CD4-positive, alpha-beta T cell treated with Interferon gamma for 1 hour (primary cell): ENCODE data around the gene ENTPD2.
A peak's percentile ranks its signal among the peaks of the same experiment; 100 is the strongest.
"Not testable (repeated sequence)": the region's sequence is repeated elsewhere in the genome, so short reads cannot be mapped to it uniquely, and the experiment has no call there.

Experiments used
- DNase-seq: peaks from one replicate; pipeline ENCODE4 v3.0.0-alpha.2; 2020

Gene ENTPD2

DNA sequence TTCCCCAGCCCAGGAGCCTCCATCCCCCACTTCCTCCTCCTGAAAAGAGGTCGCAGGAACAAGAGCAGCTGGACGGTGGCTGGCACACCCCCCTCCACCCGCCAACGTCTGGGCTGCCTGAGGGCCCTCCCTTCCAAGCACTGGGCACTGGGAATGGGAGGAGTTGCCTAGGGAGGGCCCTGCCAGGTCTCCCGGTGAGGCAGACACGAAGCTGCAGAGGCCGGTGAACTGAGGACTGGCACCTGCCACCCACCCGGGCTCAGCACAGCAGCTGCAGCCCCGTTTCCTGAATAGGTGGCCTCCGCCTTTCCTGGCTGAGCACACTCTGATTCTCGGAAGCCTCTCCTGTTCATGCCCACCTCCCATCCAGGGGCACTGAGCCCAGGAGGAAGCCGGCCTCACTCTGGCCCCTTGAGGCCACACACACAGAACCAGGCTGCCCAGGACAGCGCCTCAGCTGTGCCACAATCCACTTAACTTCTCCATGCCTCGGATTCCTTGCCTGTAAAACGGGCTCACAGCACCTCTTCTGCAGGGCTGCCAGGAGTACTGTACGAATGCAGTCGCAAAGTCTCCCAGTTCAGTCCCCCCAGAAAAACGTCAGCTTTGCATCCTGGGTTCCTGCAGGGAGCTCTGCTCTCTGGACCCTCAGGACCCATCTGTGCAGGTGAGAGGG, 9.2 kb downstream of the ENTPD2 start:
- DNase-seq: no peak

DNA sequence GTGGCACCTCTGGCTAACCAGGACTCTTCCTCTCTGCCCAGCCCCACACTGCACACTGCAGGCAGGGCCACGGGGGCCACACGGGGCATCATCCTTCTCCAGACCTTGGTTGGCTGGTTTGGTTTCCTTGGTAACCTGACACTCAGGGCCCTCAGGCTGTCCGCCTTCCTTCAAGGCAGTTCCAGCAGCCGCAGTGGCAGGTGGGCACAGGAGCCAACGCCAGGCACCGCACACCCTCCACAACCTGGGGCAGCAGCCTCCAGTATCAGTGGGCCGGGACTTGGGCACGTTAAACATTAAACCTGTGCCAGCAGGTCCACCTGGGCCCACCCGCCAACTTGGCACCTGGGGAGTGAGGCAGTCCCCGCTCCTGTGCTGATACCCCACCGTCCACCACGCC, 9.8 kb downstream of the ENTPD2 start:
- DNase-seq: no peak

DNA sequence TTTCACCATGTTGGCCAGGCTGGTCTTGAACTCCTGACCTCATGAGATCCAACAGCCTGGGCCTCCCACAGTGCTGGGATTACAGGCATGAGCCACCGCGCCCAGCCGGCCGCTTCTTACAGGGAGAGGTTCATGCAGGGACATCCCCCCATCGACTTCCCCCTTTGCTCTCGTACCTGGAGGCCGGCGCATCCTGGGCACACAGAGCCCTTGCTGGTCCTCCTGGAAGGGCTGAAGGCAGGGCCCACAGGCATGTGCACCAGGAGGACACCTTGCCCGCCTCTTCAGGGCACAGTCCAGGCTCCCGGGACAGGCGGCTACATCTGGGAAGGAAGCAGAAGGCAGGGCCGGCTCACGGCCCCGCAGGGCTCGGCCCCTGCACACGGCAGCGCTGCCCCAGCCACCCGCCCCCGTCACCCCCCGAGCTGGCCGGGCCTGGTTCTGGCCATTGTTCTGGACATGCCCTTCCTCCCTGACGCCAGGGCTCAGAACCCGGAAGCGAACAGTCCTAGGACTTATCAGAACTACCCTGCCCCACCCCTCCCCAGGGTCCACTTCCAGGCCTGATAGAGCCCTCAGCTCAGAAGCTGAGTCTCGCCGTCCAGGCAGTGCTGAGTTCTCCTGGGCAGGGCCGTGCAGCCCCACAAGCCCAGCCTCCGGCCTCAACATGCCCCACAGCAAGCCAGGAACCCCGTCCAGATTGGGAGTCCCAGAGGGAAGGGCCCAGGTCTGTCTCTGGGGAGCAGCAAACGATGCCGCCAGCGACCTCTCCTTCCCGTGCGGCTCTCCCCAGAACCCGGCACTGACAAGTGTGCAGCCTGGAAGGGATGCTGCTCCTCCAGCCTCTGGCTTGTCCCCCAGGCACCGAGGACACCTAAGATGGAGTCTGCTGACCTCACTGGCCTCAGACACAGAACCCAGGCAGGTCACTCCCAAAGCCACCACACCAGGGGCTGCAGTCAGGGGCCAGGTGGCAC, 10.8 kb downstream of the ENTPD2 start:
- no peak for DNase-seq

DNA sequence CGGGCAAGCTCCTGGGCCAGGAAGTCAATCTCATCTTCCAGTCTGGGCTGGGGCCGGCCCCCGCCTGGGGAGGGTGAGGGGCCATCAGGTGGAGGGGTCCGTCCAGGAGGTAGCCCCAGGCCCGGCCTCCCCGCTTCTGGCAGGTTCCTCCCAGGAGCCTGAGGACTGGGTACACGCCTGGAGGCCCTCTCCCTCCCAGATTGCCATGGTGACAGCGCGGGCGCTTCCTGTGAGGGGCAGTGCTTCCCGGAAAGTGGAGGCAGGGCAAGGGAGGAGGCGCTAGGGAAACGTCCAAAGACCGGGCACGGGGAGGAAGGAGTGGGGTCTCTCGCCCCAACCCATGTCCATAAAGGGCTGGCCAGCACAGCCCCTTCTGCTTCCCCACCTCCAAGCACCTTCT, 12.7 kb downstream of the ENTPD2 start:
- no peak for DNase-seq

DNA sequence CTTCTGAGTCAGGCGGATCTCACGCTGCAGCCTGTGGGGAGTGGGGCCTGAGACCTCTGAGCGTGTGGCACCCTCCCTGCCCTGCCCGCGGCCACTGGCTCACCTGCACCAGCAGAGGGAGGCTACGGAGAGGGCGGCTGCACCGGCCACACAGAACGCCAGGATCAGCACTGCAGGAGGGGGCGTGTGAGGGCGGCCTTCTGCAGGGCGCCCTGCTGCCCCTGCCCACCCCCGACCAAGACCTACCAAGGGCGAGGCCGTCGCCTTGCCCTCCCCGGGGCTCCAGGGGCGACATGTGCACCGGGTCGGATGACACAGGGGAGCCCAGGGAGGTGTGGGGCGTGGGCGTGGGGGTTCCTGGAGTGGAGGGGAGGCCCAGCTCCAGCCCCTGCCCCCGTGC, 13.3 kb downstream of the ENTPD2 start:
- no peak for DNase-seq

DNA sequence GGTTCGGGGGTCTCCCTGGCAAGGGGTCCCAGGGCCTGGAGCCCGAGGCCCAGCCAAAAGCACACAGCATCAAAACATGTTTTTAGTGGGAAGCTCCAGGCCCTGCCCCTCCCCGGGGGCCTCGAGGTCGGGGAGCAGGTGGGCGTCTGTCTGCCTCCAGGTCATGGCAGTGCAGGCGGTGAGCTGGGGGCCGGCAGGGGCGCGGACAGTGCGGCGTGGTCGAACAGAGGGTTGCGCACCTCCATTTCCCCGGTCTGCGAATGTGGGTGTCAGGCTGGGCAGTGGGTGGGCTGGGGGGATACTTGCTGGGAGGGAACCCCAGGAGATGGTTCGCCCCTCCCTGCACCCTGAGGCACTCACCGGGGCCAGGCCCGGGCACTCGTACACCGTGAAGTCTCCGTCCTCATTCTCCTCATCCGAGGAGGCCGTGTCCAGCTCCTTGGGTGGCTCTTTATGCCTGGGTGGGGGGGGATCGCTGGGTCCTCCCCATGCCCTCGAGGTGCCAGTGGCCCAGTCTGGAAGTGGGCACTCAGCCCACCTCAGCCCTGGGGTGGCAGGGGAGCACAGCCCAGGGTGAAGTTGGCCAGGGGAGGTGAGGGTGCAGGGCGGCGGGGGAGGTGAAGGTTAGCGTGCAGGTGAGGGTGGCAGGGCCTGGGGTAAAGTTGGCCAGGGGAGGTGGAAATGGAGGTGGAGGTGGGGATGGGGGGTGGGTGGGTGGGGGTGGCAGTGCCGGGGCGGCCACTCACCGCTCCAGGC, 14.1 kb downstream of the ENTPD2 start:
- DNase-seq: no peak

DNA sequence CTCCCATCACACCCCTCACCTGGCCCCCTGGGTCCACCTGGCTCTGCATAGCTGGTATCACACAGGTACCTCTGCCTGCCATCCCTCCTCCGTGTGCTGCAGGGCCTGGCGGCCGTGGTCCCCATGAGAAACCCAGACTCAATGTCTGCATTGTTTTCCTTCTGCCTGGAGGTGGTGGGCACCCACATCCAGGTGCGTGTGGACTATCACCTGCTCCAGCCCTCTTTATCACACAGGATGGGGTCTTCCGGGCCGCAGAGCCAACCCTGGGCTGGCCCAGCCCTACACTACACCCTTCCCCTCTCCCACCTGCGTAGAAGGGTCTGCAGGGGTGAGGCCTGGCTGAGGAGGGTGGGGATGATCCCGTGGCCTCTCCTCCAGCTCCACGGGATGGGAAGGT, 14.9 kb downstream of the ENTPD2 start:
- no peak for DNase-seq

DNA sequence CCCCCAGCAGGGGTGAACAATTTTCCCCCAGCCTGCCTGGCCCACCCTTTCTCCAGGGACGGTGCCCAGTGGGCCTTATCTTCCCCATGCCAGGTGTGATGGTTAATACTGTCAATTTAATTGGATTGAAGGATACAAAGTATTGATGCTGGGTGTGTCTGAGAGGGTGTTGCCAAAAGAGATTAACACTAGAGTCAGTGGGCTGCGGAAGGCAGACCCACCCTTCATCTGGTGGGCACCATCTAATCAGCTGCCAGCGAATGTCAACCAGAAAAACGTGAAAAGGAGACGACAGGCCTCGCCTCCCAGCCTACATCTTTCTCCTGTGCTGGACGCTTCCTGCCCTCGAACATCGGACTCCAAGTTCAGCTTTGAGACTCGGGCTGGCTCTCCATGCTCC, 16.4 kb downstream of the ENTPD2 start:
- DNase-seq: no peak

DNA sequence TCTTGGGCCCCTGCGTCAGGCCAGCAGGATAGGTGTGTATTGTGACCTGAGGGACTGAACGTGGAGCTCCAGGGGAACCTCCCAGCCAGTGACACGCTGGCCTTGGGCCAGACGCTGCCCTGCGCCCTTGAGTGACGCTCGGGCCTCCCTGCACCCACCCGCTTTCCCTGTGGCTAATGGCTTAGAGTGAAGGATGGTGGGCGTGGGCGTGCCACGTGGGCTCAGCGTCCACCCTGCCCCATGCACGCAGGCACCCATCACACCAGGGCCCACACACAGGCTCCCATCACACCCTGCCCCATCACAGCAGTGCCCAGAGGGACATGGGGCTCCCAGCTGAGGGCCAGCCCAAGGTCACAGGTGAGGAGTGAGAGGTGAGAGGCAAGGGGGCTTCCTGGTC, 16.8 kb downstream of the ENTPD2 start:
- DNase-seq: no peak

DNA sequence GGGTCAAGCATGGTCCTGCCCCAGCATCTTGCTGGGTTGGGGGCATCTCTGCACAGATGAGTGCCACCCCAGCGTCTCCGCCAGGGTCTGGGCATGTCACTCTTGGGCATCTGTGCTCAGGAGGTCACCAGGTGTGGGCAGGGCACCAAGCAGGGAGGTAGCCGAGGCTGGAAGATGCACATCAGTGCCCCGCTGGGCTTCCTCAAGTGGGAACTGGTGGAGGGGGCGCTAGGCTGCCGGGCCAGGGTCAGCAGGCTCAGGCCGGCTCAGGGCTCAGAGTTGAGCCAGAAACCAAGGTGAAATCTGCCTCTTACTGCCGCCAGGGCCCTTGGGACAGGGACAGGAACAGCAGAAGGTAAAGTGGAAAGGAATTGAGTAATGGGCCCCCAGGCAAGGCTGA, 17.9 kb downstream of the ENTPD2 start:
- DNase-seq: no peak

DNA sequence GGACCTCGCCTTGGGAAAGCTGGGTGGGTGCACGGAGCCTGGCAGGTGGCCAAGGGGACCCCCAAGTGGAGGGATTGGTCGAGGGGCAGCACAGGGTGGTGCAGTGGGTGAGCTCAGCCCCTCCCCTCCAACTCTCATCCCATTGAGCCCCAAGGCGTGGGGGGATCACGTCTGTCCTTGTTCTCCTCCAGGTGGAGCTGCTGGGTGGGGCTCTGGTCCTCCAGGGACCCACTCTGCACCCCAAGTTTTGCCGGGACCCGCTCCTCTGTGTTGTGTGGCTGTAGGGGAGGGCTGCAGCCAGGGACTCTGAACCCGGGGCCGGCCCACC, 18.4 kb downstream of the ENTPD2 start:
- DNase-seq: no peak

DNA sequence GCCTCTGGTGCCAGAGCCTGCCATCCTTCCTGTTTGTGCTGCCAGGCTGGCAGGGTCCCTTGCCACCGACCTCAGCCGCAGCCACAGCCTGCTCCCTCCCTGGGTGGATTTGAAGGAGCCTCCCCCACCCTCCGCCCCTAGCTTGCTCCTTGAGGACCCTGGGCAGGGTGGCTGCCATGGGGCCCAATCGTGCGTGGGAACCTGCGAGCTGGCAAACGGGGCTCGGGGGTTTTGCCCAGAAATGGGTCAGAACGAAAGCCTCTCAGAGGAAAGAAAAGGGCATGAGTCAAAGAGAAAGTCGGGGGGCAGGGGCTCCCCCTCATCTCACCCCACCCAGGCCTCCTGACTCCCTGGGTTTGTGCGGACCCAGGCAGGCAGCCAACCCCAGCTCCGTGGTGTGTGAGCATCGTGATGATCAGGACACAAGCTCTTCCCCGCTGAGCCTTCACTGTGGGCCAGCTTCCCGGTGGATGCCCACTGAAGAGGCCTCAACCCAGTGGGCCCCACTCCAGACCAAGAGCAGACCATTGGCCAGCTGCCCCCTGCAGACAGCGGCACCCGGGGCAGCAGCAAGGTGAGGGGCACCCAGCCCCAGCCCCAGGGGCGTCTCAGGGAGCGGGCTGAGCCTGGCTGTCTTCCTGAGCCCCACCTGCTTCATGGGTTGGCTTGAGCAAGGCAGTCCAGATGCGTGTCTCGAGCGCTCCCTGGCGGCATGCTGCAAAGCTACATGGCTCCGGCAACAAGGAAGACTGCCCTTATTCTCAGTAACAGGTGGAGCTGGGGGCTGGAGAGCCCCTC, 19.0 kb downstream of the ENTPD2 start:
- peak; percentile 86 for DNase-seq

DNA sequence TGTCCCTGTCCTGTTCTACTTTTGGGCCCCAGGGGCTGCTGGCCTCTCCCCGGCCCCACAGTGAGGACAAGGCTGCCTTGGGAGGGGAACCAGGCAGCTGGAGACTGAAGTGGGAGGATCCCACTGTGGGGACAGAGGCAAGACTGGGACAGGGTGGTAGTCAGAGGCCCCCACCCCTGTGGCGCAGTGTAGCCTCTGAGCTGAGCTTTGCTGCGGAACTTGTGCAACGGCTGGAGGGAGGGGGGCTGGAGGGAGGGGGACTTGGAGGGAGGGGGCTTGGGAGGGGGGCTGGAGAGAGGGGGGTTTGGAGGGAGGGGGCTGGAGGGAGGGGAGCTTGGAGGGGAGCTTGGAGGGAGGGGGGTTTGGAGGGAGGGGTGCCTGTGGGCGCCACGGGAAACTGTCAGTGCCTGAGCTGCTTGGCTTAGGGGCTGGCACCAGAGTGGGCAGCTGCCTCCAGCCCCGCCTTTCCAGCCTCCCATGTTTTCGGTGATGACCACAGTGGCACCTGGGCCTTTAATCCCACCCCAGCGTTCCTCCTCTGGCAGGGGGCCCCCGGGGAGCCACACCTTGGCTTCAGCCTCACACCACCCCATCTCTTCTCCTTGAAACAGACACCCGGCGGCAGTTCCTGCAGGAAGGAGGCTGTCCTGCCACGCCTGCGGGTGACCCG, 19.7 kb downstream of the ENTPD2 start:
- no peak for DNase-seq

DNA sequence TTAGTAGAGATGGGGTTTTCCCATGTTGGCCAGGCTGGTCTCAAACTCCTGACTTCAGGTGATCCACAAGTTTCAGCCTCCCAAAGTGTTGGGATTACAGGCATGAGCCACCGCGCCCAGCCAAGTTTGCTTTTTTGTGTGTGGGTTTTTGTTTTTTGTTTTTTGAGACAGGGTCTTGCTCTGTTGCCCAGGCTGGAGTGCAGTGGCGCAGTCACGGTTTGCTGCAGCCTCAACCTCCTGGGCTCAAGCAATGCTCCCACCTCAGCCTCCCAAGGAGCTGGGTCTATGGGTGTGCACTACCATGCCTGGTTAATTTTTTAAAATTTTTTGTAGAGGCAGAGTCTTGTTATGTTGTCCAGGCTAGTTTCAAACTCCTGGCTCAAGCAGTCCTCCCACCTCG, 20.4 kb downstream of the ENTPD2 start:
- not testable (repeated sequence) for DNase-seq

DNA sequence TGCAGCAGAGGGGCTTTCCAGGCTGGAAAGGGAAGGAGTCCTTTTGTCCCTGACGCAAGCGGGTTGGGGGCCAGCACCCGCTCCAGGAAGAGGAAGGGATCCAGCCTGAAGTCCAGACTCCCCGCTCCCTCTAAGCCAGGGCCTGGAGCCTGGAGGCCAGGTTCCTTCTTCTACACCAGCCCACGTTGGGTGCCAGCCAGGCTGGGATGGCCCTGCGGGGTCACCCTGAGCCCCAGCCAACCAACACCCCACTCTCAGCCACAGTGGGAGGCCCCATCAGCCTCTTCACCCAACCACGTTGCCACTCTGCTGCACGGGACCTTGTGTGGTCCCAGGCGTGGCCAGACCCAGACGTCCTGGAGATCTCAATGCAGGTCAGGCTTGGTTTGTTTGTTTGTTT, 21.0 kb downstream of the ENTPD2 start:
- peak; percentile 68 for DNase-seq

DNA sequence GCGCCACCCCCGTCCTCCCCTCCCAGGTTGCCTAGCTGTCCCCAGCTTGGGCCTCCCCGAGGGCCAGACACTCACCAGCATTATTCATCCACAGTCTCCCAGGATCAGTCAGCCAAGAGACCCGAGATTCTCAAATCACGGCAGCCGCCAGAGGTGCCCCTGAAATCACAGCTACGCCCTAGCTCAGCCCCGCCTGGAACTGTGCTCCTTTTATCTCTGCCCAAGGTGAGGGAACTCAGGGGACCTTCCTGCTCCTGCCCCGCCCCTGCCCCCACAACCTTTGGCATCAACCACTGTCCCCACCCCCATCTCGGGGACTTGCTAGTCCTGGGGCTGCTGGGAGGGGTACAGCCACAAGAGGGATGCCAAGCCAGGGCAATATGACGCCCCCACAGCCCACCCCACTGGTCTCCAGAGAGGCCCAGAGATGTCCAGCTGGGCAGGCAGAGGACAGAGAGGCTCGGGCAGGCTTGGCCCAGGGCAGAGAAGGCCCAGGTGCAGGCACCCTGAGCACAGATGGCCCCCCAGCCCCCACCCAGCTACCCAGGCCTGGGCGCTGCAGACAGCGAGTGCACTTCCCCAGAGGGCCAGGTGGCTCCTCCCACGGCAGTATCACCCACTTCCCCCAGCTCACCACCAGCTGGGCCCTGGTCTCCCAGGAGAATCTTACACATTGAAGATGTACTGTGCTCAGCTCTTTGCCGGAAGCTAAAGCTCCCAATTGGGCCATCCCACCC, 21.8 kb downstream of the ENTPD2 start, which contains the start of gene FUT7:
TSS of gene FUT7 (minus strand) at position 185 of the 737 bp plus-strand sequence. CDS start at position 88, 97 bp downstream.
- peak; percentile 62 for DNase-seq

DNA sequence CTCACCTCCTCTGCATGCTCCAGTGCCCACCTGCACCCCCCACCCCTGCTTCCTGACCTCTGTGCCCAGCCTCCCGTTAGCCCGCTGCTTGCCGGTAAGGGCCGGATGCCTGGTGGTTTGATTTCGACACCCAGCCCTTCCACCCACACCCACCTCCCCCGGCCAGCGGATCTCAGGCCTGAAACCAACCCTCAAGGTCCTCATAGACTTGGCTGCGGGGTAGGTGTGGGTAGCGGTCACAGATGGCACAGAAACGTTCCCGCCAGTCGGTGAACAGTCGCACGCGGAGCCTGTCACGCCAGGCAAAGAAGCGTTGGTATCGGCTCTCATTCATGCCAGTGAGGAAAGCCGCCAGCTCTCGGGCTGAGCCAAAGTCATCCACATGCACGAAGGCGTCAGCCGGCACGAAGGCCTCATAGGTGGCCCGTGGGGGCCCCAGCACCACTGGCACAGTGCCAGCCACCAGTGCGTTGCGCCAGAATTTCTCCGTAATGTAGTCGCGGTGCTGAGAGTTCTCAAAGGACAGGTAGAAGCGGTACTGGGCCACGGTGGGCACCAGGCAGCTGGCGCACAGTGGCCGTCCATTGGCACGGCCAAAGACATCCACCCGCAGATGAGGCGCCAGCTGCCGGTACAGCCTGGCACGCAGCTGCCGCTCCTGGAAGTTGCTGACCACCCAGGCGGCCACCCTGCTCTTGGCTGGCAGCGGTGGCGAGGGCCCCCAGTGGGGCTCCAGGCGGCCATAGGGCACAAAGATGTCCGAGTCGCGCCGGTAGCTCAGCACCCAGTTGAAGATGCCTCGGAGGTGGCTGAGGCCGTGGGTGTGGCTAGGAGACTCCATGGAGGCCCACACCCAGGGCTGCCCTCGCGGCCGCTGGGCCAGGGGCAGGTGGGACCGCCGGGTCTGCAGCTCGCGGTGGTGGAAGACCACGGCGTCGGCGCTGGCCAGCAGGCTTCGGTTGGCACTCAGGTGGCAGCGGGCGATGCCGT, 23.0 kb downstream of the ENTPD2 start:
- peak; percentile 51 for DNase-seq

DNA sequence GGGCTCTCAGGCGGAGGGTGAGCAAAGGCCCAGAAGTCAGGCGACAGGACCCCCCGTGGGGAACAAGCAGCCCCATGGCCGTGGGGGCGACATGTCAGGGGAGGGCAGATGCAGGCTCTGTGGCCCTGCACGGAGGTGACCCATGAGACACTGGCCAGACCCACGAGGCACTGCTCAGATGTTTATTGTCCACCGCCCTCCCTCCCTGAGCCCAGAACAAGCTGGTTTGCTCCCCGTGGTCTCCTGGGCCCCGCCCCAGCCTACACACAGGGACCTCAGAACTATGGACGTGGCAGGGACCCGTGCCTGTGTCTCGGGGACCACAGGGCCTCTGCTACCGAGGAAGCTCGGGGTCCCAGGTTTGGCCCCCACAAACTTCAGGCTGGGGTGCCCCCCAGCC, 23.9 kb downstream of the ENTPD2 start:
- DNase-seq: no peak

DNA sequence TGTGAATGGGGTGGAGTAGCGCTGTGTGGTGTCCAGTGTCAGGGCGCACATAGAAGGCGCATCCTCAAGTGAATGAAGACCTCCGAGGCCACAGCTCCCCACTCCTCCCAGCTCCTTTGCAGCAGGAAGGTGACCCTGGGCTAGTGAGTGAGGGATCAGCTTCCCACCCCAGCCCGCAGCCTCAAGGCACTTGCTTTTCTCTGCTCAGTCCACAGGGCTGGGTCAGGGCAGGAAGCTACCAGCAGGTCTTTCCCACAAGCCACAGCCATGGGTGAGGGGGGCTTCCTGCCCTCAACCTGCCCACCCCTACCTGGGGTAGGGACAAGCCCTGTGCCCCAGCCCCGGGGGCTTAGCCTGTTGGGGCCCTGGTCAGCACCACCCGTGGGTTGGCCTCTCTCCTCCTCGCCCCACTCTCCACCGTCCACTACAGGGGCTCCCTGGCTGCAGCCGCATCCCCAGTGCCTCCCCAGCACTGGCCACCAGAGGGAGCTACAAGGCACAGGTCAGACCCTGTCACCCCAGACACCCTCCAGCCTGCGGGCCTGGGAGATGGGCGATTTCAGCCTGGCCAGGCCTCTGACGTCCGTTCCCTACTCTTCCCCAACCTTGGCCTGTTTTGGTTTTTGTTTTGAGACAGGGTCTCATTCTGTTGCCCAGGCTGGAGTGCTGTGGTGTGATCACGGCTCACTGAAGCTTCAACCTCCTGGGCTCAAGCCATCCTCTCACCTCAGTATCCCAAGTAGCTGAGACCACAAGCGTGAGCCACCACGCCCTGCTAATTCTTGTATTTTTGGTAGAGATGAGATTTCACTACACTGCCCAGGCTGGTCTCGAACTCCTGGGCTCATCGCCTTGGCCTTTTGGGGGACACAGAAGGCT, 24.6 kb downstream of the ENTPD2 start:
- DNase-seq: peak; percentile 67
